Measurements from ENCODE around the gene GYG2. TPM values are rescaled to one million over a fixed set of nuclear protein-coding genes. Genes with fewer than 3 reads are reported as not detected.
A peak's percentile ranks its signal among the peaks of the same experiment; 100 is the strongest.

The GYG2 gene
- total and polyA plus RNA-seq, 8 donors = 2.2 to 8.6 (median 4.9) TPM

GRCh38 chrX:2819345-2820135 lies 9.2 kb upstream of the GYG2 start:
- no peak overlapping the region for H3K4me3 ChIP-seq
- TF ChIP-seq, protein P1, sequence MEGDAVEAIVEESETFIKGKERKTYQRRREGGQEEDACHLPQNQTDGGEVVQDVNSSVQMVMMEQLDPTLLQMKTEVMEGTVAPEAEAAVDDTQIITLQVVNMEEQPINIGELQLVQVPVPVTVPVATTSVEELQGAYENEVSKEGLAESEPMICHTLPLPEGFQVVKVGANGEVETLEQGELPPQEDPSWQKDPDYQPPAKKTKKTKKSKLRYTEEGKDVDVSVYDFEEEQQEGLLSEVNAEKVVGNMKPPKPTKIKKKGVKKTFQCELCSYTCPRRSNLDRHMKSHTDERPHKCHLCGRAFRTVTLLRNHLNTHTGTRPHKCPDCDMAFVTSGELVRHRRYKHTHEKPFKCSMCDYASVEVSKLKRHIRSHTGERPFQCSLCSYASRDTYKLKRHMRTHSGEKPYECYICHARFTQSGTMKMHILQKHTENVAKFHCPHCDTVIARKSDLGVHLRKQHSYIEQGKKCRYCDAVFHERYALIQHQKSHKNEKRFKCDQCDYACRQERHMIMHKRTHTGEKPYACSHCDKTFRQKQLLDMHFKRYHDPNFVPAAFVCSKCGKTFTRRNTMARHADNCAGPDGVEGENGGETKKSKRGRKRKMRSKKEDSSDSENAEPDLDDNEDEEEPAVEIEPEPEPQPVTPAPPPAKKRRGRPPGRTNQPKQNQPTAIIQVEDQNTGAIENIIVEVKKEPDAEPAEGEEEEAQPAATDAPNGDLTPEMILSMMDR (IDR thresholded peaks at IDR 0.05) = peak; percentile 20 to 45 (median 38)
- no peak overlapping the region for H3K27ac ChIP-seq
- 29 to 37% methylated on average over 9 of the region's 9 CpGs for whole genome bisulfite sequencing, 2 donors
- no peaks in the 10 kb centered on the region for H3K36me3 ChIP-seq
- FAIRE-seq (no peak), DNase-seq (no peak), ATAC-seq (peak in 3 of 4 donors; percentile 64 to 91 (median 90))
- no peaks in the 10 kb centered on the region for H3K9me3 ChIP-seq
- intact Hi-C loops (cut with DNase I) = loop anchor here in 1 of 3 donors (10.0 kb wide), 1 partner anchor 175 kb away; no protein-coding TSS in a partner anchor
- no peaks in the 10 kb centered on the region for H3K4me1 ChIP-seq
- H3K27me3 ChIP-seq = no peaks in the 10 kb centered on the region

DNA sequence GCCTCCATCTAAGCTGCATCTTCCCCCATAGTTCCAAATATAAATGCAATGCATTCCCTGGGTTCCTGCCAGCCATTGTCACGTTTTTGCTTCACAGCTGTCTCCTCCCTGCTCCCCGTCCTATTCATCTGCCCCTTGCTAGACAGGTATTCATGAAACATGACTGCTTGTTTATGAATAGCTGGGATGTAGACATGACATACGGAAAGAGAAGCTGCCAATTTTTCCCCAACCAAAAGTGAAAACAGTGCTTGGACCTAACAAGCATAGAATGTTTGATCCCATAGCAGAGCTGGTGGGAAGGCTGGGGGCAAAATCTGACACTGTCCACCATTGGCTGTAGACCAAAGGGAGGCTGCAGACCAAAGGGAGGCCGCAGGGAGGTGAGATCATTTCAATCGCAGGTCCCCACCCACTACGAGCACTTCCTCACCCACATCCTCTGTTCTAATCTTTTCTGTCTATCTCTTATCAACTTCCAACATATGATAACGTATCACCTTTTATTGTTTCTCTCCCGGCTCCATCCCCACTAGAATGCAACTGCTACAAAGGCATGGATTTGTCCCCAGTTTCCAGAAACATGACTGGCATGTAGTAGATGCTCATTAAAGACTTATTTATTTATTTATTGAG lies 8.5 kb upstream of the GYG2 start:
- no peak for FAIRE-seq
- WGBS, 2 donors = 60 to 68% methylated on average over 8 of the region's 8 CpGs

GRCh38 chrX:2823795-2824386 lies 4.8 kb upstream of the GYG2 start:
- 40 to 49% methylated on average over 13 of the region's 13 CpGs for WGBS, 2 donors
- TF ChIP-seq, protein P1 (IDR thresholded peaks at IDR 0.05) = no peak
- Histone ChIP-seq H3K4me3 (no peak overlapping the region), H3K36me3 (no peaks in the 10 kb centered on the region), H3K27ac (no peak overlapping the region), H3K4me1 (no peaks in the 10 kb centered on the region), H3K27me3 (no peaks in the 10 kb centered on the region), H3K9me3 (no peaks in the 10 kb centered on the region)
- intact Hi-C loops (cut with DNase I) = loop anchor here in 1 of 3 donors (10.0 kb wide), 1 partner anchor 179 kb away; no protein-coding TSS in a partner anchor
- DNase-seq (no peak), FAIRE-seq (no peak), ATAC-seq (peak in 2 of 4 donors; percentile 9 to 43)

More for the DNA sequence above, 8.5 kb upstream of the GYG2 start:
- intact Hi-C loops (cut with DNase I) = loop anchor here in 1 of 3 donors (10.0 kb wide), 1 partner anchor 175 kb away; no protein-coding TSS in a partner anchor
- TF ChIP-seq, protein P1 (IDR thresholded peaks at IDR 0.05) = no peak
- H3K27me3 ChIP-seq = no peaks in the 10 kb centered on the region
- no peak overlapping the region for H3K27ac ChIP-seq
- ATAC-seq (no peak), DNase-seq (no peak)
- no peaks in the 10 kb centered on the region for H3K9me3 ChIP-seq
- no peaks in the 10 kb centered on the region for H3K4me1 ChIP-seq
- no peaks in the 10 kb centered on the region for H3K36me3 ChIP-seq
- H3K4me3 ChIP-seq = no peak overlapping the region

DNA sequence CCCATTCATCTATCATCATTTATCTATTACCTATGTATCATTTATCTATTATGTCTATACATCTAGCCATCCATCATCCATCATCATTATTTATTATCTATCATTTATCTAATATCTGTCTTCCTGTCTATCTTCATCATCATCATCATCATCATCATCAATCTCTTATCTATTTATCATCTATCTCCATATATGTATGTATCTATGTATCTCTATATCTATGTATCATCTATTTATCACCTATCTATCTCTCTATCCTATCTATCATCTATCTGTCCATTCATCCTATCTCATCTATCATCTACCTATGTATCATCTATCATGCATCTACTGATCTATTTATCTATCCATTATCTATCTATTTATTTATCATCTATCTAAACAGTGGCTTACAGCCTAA lies 3.8 kb upstream of the GYG2 start:
- H3K4me1 ChIP-seq = no peaks in the 10 kb centered on the region
- no peak for DNase-seq
- no peaks in the 10 kb centered on the region for H3K9me3 ChIP-seq
- no peak for ATAC-seq
- H3K36me3 ChIP-seq = no peaks in the 10 kb centered on the region
- TF ChIP-seq, protein P1 (IDR thresholded peaks at IDR 0.05) = no peak
- no peak overlapping the region for H3K4me3 ChIP-seq
- no peak overlapping the region for H3K27ac ChIP-seq
- H3K27me3 ChIP-seq = no peaks in the 10 kb centered on the region
- FAIRE-seq = peak; percentile 5
- intact Hi-C loops (cut with DNase I) = loop anchor here in 1 of 3 donors (10.0 kb wide), 1 partner anchor 180 kb away; no protein-coding TSS in a partner anchor
